Panc1 (cell line): ENCODE data around the gene KDM1B. TPM values are rescaled to one million over a fixed set of nuclear protein-coding genes. Genes with fewer than 3 reads are reported as not detected.

Source experiments
- ATAC-seq: fragments of 200-7000 bp; cut with Tn5 transposase; 2 replicates; pipeline ENCODE4 v1.9.1; 2020; ENCODE audit warnings: mild to moderate bottlenecking, moderate library complexity
- BruUV-seq: library from RNA; stranded (reverse); fragments of 400-500 nt; replicated peaks from 2 replicates; lab custom pipeline; 2021; lab: Mats Ljungman, UMichigan
- CTCF ChIA-PET: fragments of 300-600 bp; sonication (Branson Sonifier 250); formaldehyde crosslinking; loops from one replicate; lab custom pipeline; 2022; ENCODE audit warnings: antibody characterized with exemption; lab: Charles Lee
- POLR2A ChIA-PET: fragments of 300-600 bp; sonication (Branson Sonifier 250); formaldehyde crosslinking; loops from one replicate; lab custom pipeline; 2022; ENCODE audit warnings: antibody characterized with exemption; lab: Charles Lee
- DNase-seq: peaks from one replicate; pipeline ENCODE4 v3.0.0-alpha.2; 2010; ENCODE audit warnings: low read depth, low spot score
- H3K27ac ChIP-seq: 2 replicates; pipeline ENCODE4 v1.5.1; 2011; ENCODE audit warnings: mild to moderate bottlenecking, low read length, inconsistent platforms
- H3K27me3 ChIP-seq: fragments of 200-500 bp; sonication (Bioruptor generic); 2 replicates; pipeline ENCODE4 v1.6.0; 2014; ENCODE audit warnings: low read length, inconsistent platforms; ENCODE audit not compliant: control insufficient read depth, insufficient read depth
- H3K36me3 ChIP-seq: fragments of 200-500 bp; sonication (Bioruptor generic); 2 replicates; pipeline ENCODE4 v1.5.1; 2014; ENCODE audit warnings: inconsistent platforms, mild to moderate bottlenecking, low read length, moderate library complexity; ENCODE audit not compliant: control insufficient read depth, insufficient read depth
- H3K4me1 ChIP-seq: 2 replicates; pipeline ENCODE4 v1.5.1; 2011; ENCODE audit warnings: inconsistent platforms, mild to moderate bottlenecking, low read length, moderate library complexity; ENCODE audit not compliant: control insufficient read depth, insufficient read depth
- H3K4me3 ChIP-seq, 2 experiments: 2 replicates each; pipeline ENCODE4 v1.5.1; 2011 to 2012; ENCODE audit warnings: low read depth in 2 of 2, low read length in 2 of 2, mild to moderate bottlenecking in 2 of 2, inconsistent platforms in 1 of 2, moderate library complexity in 1 of 2
- H3K9me3 ChIP-seq: fragments of 200-500 bp; sonication (Bioruptor generic); 2 replicates; pipeline ENCODE4 v1.5.1; 2014; ENCODE audit warnings: low read depth, mild to moderate bottlenecking, inconsistent platforms, low read length, moderate library complexity; ENCODE audit not compliant: control insufficient read depth, insufficient read depth
- CTCF ChIP-seq: fragments of 450-650 bp; IDR thresholded peaks from 2 replicates; pipeline ENCODE4 v1.5.1; 2017; ENCODE audit warnings: mild to moderate bottlenecking
- POLR2AphosphoS5 ChIP-seq: IDR thresholded peaks from 2 replicates; pipeline ENCODE4 v1.6.1; 2012; ENCODE audit warnings: mild to moderate bottlenecking, low read depth, low read length, moderate library complexity
- REST ChIP-seq, 2 experiments: IDR thresholded peaks; 2 replicates each; pipeline ENCODE4 v1.6.1; 2011 to 2012; ENCODE audit warnings: low read depth in 2 of 2, control low read depth in 1 of 2, low read length in 1 of 2, mild to moderate bottlenecking in 1 of 2, moderate library complexity in 1 of 2; ENCODE audit not compliant: insufficient read depth in 1 of 2
- SIN3A ChIP-seq: IDR thresholded peaks from 2 replicates; pipeline ENCODE4 v1.6.1; 2012; ENCODE audit warnings: low read depth, mild to moderate bottlenecking, low read length, moderate library complexity, borderline replicate concordance; ENCODE audit not compliant: insufficient read depth
- TCF7L2 ChIP-seq: IDR thresholded peaks from 2 replicates; pipeline ENCODE4 v1.6.1; 2011; ENCODE audit warnings: mild to moderate bottlenecking, low read depth, low read length, inconsistent platforms
- in situ Hi-C: cut with HindIII; loops from 2 replicates; pipeline ENCODE4 v1.10.0; 2016; ENCODE audit warnings: low sequenced_read_pairs, low pct_unique_long_range_greater_than_20kb
- intact Hi-C: fragments of 100-400 bp; cut with micrococcal nuclease; formaldehyde crosslinking; loops from one replicate; pipeline ENCODE4 v1.10.0; 2022; ENCODE audit not compliant: unreplicated experiment
- total RNA-seq: library from RNA; stranded (reverse); gene quantifications from one replicate; pipeline ENCODE4 v1.2.1, GENCODE V29; 2021; ENCODE audit not compliant: unreplicated experiment

KDM1B gene
- total RNA-seq, 1 experiment from 2014 or later = 27.1 TPM

- intact Hi-C loops (no loop called here), in situ Hi-C loops (no loop called here)
- Histone ChIP-seq H3K4me1 (no peaks in the 10 kb centered on the region), H3K9me3 (no peaks in the 10 kb centered on the region), H3K4me3 (no peak overlapping the region), H3K27me3 (no peaks in the 10 kb centered on the region), H3K36me3 (no peaks in the 10 kb centered on the region), H3K27ac (no peak overlapping the region)
- no peak for DNase-seq
- BruUV-seq = no TSS peak
- ChIA-PET POLR2A (no interaction called here), CTCF (no interaction called here)
- TF ChIP-seq POLR2AphosphoS5 = no peak
- TF ChIP-seq TCF7L2 = no peak
- TF ChIP-seq CTCF = no peak
- no peak for TF ChIP-seq REST (IDR thresholded peaks at IDR 0.05; ENCODE audit: insufficient read depth in 1 of 2, low read depth in 2 of 2, low read length in 1 of 2)
- TF ChIP-seq SIN3A = no peak
- ATAC-seq = no peak
These were observed 15.1 kb upstream of the KDM1B start for GRCh38 chr6:18139935-18140621.

- BruUV-seq = no TSS peak
- ChIA-PET CTCF (no interaction called here), POLR2A (no interaction called here)
- TF ChIP-seq SIN3A = no peak
- no peak for TF ChIP-seq REST (IDR thresholded peaks at IDR 0.05; ENCODE audit: insufficient read depth in 1 of 2, low read depth in 2 of 2, low read length in 1 of 2)
- no peak for TF ChIP-seq CTCF
- ATAC-seq (no peak), DNase-seq (no peak)
- in situ Hi-C loops (no loop called here), intact Hi-C loops (no loop called here)
- Histone ChIP-seq H3K27ac (no peak overlapping the region), H3K4me1 (no peaks in the 10 kb centered on the region), H3K27me3 (no peaks in the 10 kb centered on the region), H3K36me3 (no peaks in the 10 kb centered on the region), H3K9me3 (no peaks in the 10 kb centered on the region), H3K4me3 (no peak overlapping the region)
These were observed 13.2 kb upstream of the KDM1B start for GRCh38 chr6:18141805-18142590.
